HG03064 (cell line): ENCODE data around the gene BAG5.

Experiments used
- ATAC-seq: cut with Tn5 transposase; IDR thresholded peaks from one replicate; pipeline ENCODE4 v1.9.1; 2021; ENCODE audit warnings: low read depth; ENCODE audit not compliant: unreplicated experiment

The BAG5 gene

DNA sequence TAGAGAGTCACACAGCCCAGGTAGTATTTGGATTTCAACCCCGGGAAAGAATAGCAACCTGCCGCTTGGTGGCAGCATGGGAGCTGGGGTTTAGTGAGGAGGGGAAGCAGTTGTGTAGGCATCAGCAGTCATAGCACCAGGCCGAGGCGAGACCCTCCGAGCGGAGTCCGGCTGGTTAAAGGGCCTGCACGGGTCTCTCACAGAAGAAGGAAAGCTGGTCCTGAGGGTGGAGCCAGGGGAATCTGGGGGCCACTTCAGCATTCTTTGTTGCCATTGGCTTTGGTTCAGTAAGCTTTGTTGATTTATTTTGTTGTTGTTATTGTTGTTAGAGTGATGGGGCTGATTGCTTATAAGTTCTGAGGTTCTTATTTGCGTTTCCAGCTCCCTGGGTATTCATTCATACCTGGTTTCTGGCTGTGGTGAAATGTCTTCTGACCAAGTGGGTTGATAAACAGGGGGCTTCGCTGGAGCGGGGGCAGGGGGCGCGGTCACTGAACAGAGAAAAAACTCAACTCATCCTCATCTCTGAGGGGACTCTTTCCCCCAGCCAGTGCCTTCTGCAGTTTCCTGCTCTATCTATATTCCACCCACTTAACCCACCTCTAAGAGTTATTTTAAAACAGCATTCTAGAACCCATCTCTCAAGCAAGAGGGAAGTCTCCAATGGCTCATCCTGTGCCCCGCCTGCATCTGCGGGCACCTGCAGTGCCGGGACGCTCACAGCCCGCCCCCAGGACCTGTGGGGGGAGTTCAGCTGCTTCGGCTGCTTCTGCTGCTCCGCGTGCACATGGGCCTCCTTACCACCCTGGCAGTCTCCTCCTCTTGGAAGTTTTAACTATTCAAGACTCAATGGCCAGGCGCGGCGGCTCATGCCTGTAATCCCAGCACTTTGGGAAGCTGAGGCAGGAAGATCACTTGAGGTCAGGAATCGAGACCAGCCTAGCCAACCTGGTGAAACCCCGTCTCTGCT is 51.4 kb downstream of the BAG5 start:
- ATAC-seq = no peak

DNA sequence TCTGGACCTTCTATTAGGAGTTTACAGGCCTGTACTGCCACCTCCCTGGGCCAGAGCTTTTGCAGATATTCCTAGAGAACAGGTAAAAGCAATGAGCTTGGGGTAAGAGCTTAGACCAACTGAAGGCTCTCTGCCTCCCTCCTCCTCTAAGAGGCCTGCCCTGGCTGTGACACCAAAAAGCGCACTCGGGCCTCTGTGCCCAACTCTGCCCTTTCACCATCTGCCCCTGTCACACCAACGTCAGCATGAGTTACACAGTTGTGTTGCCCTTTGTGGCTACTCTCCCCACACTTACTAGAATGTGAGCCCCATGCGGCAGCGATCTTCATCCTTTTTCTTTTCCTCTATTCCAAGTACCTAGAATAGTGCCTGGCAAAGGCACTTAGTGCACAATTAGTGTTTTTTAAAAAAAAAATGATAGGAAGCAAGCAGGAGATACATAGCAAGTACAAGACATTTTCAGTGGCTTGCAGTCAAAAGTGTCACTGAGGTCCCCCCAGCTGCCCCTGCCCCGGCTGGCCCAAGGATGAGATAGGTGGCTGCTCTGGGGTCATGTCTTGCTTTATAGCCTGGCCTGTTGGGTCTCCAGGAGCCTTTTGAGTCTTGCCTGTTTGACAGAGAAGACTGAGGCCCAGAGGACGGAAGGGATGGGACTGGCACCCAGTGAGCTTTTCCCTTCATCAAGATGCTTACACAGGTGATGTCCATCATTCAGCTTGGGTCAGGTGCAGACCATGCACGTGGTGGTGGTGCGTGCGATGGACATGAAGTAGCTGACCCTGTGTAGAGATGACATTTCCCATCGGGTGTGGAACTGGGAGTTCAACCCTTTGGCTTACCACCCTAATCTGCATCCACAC is 52.4 kb downstream of the BAG5 start:
- no peak for ATAC-seq

DNA sequence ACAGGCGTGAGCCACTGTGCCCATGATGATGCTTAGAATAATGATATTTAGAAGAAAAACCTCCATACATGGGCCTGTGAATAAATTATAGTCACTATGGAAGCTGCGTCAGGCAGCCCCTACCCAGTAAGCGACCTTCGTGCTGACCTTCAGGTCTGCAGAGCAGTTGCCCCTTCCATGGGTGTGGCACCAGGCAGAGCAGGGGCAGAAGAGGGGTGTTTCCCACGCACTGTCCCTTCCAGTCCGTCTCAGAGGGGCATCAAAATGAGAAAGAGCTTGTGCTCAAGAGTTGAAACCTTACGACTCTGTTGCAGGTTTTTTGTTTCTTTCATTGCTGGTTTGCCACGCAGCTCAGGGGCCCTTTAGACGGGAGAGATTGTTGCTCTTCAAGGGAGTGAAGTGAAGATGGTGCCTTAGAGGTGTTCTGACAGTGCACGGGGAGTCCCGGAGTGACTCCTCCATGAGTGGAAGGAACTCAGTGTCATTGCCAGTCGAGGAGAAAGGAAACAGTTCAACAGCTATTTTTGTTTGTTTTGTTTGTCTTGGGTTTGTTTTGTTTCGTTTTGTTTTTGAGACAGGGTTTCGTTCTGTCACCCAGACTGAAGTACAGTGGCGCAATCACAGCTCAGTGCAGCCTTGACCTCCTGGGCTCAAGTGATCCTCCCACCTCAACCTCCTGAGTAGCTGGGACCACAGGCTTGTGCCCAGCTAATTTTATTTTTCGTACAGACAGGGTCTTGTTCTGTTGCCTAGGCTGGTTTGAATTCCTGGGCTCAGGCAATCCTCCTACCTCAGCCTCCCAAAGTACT is 53.7 kb downstream of the BAG5 start:
- ATAC-seq = no peak

DNA sequence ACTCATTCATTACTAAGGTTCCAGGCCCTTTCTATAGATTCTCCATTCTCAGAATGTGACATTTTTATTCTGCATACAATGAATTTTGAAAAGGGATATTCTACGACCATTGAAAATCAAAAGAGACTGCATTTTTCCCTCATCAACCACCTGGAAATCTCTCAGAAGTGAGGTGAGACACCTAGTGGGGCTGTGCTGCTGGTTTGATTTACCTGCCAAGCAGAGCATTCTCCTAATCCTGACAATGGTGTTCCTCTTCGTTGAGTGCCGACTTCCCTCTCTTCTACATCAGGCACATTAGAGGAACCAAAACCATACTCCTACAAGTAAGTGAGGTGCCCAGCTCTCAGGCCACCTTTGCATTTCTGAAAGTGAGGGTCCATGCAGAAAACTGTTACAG is 54.7 kb downstream of the BAG5 start:
- no peak for ATAC-seq
